ENCODE measurements around the gene CFAP92.

DNA sequence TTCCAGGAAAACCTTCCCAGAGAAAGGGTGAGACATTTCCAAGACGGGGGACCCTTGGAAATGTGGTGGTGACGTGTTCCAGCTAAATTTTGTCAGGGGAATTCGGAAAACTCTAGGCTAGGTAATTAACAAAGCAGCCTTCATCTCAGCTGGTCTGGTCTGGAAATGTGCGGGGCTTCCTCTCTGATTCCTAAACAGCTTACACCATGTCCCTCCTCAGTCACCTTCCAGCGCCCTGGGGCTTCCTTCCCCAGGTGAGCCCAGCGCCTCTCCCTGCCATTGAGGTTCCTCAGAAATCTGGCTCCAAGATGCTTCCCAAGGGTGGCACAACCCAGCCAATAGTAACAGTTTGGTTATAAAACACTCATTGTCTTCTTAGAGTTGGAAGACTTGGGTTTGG, 113.9 kb downstream of the CFAP92 start:
- TF ChIP-seq, protein P1, sequence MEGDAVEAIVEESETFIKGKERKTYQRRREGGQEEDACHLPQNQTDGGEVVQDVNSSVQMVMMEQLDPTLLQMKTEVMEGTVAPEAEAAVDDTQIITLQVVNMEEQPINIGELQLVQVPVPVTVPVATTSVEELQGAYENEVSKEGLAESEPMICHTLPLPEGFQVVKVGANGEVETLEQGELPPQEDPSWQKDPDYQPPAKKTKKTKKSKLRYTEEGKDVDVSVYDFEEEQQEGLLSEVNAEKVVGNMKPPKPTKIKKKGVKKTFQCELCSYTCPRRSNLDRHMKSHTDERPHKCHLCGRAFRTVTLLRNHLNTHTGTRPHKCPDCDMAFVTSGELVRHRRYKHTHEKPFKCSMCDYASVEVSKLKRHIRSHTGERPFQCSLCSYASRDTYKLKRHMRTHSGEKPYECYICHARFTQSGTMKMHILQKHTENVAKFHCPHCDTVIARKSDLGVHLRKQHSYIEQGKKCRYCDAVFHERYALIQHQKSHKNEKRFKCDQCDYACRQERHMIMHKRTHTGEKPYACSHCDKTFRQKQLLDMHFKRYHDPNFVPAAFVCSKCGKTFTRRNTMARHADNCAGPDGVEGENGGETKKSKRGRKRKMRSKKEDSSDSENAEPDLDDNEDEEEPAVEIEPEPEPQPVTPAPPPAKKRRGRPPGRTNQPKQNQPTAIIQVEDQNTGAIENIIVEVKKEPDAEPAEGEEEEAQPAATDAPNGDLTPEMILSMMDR (IDR thresholded peaks at IDR 0.05): no peak
- TF ChIP-seq POLR2A (IDR thresholded peaks at IDR 0.05): no peak

Data from testis (tissue), 2 donors.